NCI-H2107 (cell line): ENCODE data around the gene CALHM2.
"Not testable (repeated sequence)": the region's sequence is repeated elsewhere in the genome, so short reads cannot be mapped to it uniquely, and the experiment has no call there.

Experiments used
- DNase-seq: peaks from one replicate; lab custom pipeline; 2025; lab: John Stamatoyannopoulos, UW

CALHM2 gene

GRCh38 chr10:103449208-103450144 is 2.7 kb downstream of the CALHM2 start:
- no peak for DNase-seq

GRCh38 chr10:103448746-103449145 is 3.4 kb downstream of the CALHM2 start:
- DNase-seq = no peak

- DNase-seq = no peak
Observed at GRCh38 chr10:103447187-103447586, 5.0 kb downstream of the CALHM2 start.

- DNase-seq = no peak
Observed at GRCh38 chr10:103445767-103446567, 6.2 kb downstream of the CALHM2 start.

- DNase-seq = no peak
Observed at GRCh38 chr10:103445366-103445765, 6.8 kb downstream of the CALHM2 start.

- DNase-seq = no peak
Observed at GRCh38 chr10:103444478-103444877, 7.7 kb downstream of the CALHM2 start.

GRCh38 chr10:103443475-103444185 is 8.5 kb downstream of the CALHM2 start:
- DNase-seq = no peak

GRCh38 chr10:103442031-103442461 is 10.1 kb downstream of the CALHM2 start:
- DNase-seq = no peak

- DNase-seq = no peak
Observed at GRCh38 chr10:103441611-103442010, 10.6 kb downstream of the CALHM2 start.

- no peak for DNase-seq
Observed at GRCh38 chr10:103441206-103441605, 11.0 kb downstream of the CALHM2 start.

- DNase-seq = no peak
Observed at GRCh38 chr10:103440416-103440815, 11.8 kb downstream of the CALHM2 start.

GRCh38 chr10:103439776-103440175 is 12.4 kb downstream of the CALHM2 start:
- DNase-seq = no peak

GRCh38 chr10:103433858-103434257 is 18.3 kb downstream of the CALHM2 start:
- no peak for DNase-seq

GRCh38 chr10:103431902-103432301 is 20.3 kb downstream of the CALHM2 start:
- DNase-seq = no peak

GRCh38 chr10:103429647-103430046 is 22.5 kb downstream of the CALHM2 start:
- no peak for DNase-seq

GRCh38 chr10:103428989-103429643 is 23.1 kb downstream of the CALHM2 start:
- DNase-seq = no peak

GRCh38 chr10:103427866-103428265 is 24.3 kb downstream of the CALHM2 start:
- DNase-seq = no peak

GRCh38 chr10:103423748-103424147 is 28.4 kb downstream of the CALHM2 start:
- DNase-seq = no peak

- DNase-seq = no peak
Observed at GRCh38 chr10:103419101-103419500, 33.1 kb downstream of the CALHM2 start.

- DNase-seq = no peak
Observed at GRCh38 chr10:103417601-103418000, 34.6 kb downstream of the CALHM2 start.

- not testable (repeated sequence) for DNase-seq
Observed at GRCh38 chr10:103417148-103417469, 35.1 kb downstream of the CALHM2 start.
